HepG2 (cell line): ENCODE results near the gene ZBP1. TPM values are rescaled to one million over a fixed set of nuclear protein-coding genes. Genes with fewer than 3 reads are reported as not detected.

ENCODE experiments used
- DR1 ChIP-seq: sonication (generic); formaldehyde crosslinking; IDR thresholded peaks from 2 replicates; pipeline ENCODE4 v1.8.0; 2021; ENCODE audit warnings: mild to moderate bottlenecking, missing genetic modification reagents, inconsistent platforms
- ESRRA ChIP-seq: sonication (generic); formaldehyde crosslinking; IDR thresholded peaks from 2 replicates; pipeline ENCODE4 v1.5.1; 2020; ENCODE audit warnings: mild to moderate bottlenecking, low read depth, missing genetic modification reagents
- HES4 ChIP-seq: sonication (generic); formaldehyde crosslinking; IDR thresholded peaks from 2 replicates; pipeline ENCODE4 v1.9.0; 2021; ENCODE audit warnings: mild to moderate bottlenecking, missing genetic modification reagents, borderline replicate concordance
- KLF9 ChIP-seq: IDR thresholded peaks from 2 replicates; pipeline ENCODE4 v1.6.1; 2016; ENCODE audit warnings: low read depth
- MED8 ChIP-seq: sonication (generic); formaldehyde crosslinking; IDR thresholded peaks from 2 replicates; pipeline ENCODE4 v1.8.1; 2023; ENCODE audit warnings: mild to moderate bottlenecking, missing genetic modification reagents; ENCODE audit not compliant: insufficient replicate concordance
- PHF21A ChIP-seq: sonication (generic); formaldehyde crosslinking; IDR thresholded peaks from 2 replicates; pipeline ENCODE4 v1.5.0; 2020; ENCODE audit warnings: mild to moderate bottlenecking, missing genetic modification reagents
- SIN3A ChIP-seq: IDR thresholded peaks from 2 replicates; pipeline ENCODE4 v1.6.1; 2011; ENCODE audit warnings: low read depth, mild to moderate bottlenecking, control low read depth, low read length, borderline replicate concordance
- SUZ12 ChIP-seq: fragments of 150-350 bp; IDR thresholded peaks from 2 replicates; pipeline ENCODE4 v1.6.1; 2014; ENCODE audit warnings: low read depth, low read length
- ZBTB1 ChIP-seq: sonication (generic); formaldehyde crosslinking; IDR thresholded peaks from 2 replicates; pipeline ENCODE4 v1.4.0; 2020; ENCODE audit warnings: missing genetic modification reagents, borderline replicate concordance
- ZKSCAN1 ChIP-seq: fragments of 150-350 bp; IDR thresholded peaks from 2 replicates; pipeline ENCODE4 v1.6.1; 2014; ENCODE audit warnings: low read length
- ZNF160 ChIP-seq: sonication (generic); formaldehyde crosslinking; IDR thresholded peaks from 2 replicates; pipeline ENCODE4 v1.8.0; 2022; ENCODE audit warnings: mild to moderate bottlenecking, inconsistent platforms, missing genetic modification reagents
- ZNF549 ChIP-seq: sonication (generic); formaldehyde crosslinking; IDR thresholded peaks from 2 replicates; pipeline ENCODE4 v1.5.0; 2020; ENCODE audit warnings: missing genetic modification reagents
- ZNF773 ChIP-seq: sonication (generic); formaldehyde crosslinking; IDR thresholded peaks from 2 replicates; pipeline ENCODE4 v1.4.0; 2020; ENCODE audit warnings: missing genetic modification reagents, borderline replicate concordance
- ZSCAN30 ChIP-seq: sonication (generic); formaldehyde crosslinking; IDR thresholded peaks from 2 replicates; pipeline ENCODE4 v1.5.0; 2020; ENCODE audit warnings: mild to moderate bottlenecking, missing genetic modification reagents
- polyA plus RNA-seq, 8 experiments: library from polyadenylated mRNA; depleted of rRNA in 3 of 8; stranded (reverse) in 7 of 8; unstranded in 1 of 8; fragments of >200 nt; fragmentation: Illumina TruSeq in 4 of 8; extraction: Trizol in 4 of 8; gene quantifications; 2 replicates each; pipeline versions ENCODE4 v1.2.1 to v1.2.3, GENCODE V29; 2011 to 2016; ENCODE audit warnings: low read depth in 4 of 8, missing spikeins in 1 of 8, mixed read lengths in 1 of 8; ENCODE audit not compliant: insufficient read depth in 1 of 8
- total RNA-seq, 5 experiments: library from RNA; depleted of rRNA; stranded (reverse); fragments of >200 nt; fragmentation: Illumina TruSeq; extraction: Trizol; gene quantifications; 2 replicates each; pipeline ENCODE4 v1.2.3, GENCODE V29; 2016; ENCODE audit warnings: low read depth in 1 of 5
- TF ChIP-seq, protein P1 (sequence below): sonication (generic); formaldehyde crosslinking; IDR thresholded peaks from 2 replicates; pipeline ENCODE4 v1.4.0; 2020; ENCODE audit warnings: missing genetic modification reagents
- TF ChIP-seq, protein P2 (sequence below): fragments of 450-650 bp; IDR thresholded peaks from 2 replicates; pipeline ENCODE4 v1.6.1; 2017; ENCODE audit warnings: mild to moderate bottlenecking
- TF ChIP-seq, protein P3 (sequence below): sonication (generic); formaldehyde crosslinking; IDR thresholded peaks from 2 replicates; pipeline ENCODE4 v1.5.0; 2020; ENCODE audit warnings: mild to moderate bottlenecking, low read depth, missing genetic modification reagents, borderline replicate concordance
- TF ChIP-seq, protein P4 (sequence below): sonication (generic); formaldehyde crosslinking; IDR thresholded peaks from 2 replicates; pipeline ENCODE4 v1.8.0; 2022; ENCODE audit warnings: mild to moderate bottlenecking, missing genetic modification reagents, borderline replicate concordance
- TF ChIP-seq, protein P5 (sequence below): IDR thresholded peaks from 2 replicates; pipeline ENCODE4 v1.6.1; 2016; ENCODE audit warnings: missing compliant biosample characterization, missing genetic modification reagents, borderline replicate concordance
- TF ChIP-seq, protein P6 (sequence below): sonication (generic); formaldehyde crosslinking; IDR thresholded peaks from 2 replicates; pipeline ENCODE4 v1.8.0; 2023; ENCODE audit warnings: mild to moderate bottlenecking, missing genetic modification reagents

The ZBP1 gene
- total and polyA plus RNA-seq, 2 of the 13 experiments (the other 11 are each of a cell fraction or from before 2014, with no cell fraction given): not detected

DNA sequence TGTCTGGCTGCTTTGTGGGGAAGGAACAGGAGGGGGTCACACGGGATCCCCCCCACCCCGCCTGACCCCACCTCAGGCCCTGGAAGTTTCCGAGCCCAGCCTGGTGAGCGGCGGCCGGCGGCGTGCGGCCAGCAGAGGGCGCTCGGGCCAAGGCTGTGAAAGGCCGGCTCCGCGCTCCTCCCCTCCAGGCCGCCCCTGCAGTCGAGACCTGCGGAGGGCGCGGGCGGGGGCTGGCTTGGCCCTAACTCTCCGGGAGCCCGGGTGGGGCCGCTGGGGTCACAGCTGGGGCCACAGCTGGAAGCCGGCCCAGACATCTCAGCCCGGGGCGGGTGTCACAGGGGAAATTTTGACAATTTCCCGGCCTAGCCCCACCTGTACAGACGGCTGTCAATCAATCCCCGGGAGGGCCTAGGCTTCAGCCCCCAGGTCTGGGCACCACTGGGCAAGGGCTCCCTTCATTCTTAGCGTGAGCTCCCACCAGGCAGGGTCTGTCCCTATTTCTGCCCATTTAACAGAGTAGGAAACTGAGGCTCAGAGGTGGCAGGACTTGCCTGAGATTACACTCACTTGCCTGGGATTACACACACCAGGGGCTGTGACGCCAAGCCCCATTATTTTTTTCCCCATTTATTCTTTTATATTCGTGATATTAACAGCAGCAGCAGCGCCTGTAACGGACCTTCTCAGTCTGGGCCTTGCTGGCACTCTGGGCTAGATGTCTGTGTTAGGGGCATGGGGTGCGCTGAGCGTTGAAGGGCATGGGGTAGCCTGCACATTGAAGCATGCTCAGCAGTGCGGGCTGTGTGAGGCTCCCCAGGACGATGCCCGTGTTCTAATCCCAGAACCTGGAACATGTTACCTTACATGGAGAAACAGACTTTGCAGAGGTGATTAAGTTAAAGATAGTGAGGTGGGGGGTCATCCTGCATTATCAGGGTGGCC lies 23.0 kb downstream of the ZBP1 start (continued):
- TF ChIP-seq, protein P1, sequence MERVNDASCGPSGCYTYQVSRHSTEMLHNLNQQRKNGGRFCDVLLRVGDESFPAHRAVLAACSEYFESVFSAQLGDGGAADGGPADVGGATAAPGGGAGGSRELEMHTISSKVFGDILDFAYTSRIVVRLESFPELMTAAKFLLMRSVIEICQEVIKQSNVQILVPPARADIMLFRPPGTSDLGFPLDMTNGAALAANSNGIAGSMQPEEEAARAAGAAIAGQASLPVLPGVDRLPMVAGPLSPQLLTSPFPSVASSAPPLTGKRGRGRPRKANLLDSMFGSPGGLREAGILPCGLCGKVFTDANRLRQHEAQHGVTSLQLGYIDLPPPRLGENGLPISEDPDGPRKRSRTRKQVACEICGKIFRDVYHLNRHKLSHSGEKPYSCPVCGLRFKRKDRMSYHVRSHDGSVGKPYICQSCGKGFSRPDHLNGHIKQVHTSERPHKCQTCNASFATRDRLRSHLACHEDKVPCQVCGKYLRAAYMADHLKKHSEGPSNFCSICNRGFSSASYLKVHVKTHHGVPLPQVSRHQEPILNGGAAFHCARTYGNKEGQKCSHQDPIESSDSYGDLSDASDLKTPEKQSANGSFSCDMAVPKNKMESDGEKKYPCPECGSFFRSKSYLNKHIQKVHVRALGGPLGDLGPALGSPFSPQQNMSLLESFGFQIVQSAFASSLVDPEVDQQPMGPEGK (CRISPR knock-in tag): peak; percentile 79
- TF ChIP-seq ZNF773 (CRISPR knock-in tag) (peak; percentile 21; the same call in 1 of the 2 replicates), ZNF160 (CRISPR knock-in tag) (0 out of 2 replicates have a peak, but pooled peaks have one; percentile 29), ZSCAN30 (CRISPR knock-in tag) (no peak), MED8 (no peak), SUZ12 (no peak), SIN3A (no peak), ZKSCAN1 (no peak), DR1 (CRISPR knock-in tag) (no peak), ZBTB1 (no peak), HES4 (CRISPR knock-in tag) (no peak), PHF21A (no peak), ZNF549 (CRISPR knock-in tag) (no peak), ESRRA (CRISPR knock-in tag) (no peak), KLF9 (CRISPR knock-in tag) (no peak)
- TF ChIP-seq, protein P2, sequence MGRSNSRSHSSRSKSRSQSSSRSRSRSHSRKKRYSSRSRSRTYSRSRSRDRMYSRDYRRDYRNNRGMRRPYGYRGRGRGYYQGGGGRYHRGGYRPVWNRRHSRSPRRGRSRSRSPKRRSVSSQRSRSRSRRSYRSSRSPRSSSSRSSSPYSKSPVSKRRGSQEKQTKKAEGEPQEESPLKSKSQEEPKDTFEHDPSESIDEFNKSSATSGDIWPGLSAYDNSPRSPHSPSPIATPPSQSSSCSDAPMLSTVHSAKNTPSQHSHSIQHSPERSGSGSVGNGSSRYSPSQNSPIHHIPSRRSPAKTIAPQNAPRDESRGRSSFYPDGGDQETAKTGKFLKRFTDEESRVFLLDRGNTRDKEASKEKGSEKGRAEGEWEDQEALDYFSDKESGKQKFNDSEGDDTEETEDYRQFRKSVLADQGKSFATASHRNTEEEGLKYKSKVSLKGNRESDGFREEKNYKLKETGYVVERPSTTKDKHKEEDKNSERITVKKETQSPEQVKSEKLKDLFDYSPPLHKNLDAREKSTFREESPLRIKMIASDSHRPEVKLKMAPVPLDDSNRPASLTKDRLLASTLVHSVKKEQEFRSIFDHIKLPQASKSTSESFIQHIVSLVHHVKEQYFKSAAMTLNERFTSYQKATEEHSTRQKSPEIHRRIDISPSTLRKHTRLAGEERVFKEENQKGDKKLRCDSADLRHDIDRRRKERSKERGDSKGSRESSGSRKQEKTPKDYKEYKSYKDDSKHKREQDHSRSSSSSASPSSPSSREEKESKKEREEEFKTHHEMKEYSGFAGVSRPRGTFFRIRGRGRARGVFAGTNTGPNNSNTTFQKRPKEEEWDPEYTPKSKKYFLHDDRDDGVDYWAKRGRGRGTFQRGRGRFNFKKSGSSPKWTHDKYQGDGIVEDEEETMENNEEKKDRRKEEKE: no peak
- TF ChIP-seq, protein P3, sequence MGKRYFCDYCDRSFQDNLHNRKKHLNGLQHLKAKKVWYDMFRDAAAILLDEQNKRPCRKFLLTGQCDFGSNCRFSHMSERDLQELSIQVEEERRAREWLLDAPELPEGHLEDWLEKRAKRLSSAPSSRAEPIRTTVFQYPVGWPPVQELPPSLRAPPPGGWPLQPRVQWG: no peak
- TF ChIP-seq, protein P4, sequence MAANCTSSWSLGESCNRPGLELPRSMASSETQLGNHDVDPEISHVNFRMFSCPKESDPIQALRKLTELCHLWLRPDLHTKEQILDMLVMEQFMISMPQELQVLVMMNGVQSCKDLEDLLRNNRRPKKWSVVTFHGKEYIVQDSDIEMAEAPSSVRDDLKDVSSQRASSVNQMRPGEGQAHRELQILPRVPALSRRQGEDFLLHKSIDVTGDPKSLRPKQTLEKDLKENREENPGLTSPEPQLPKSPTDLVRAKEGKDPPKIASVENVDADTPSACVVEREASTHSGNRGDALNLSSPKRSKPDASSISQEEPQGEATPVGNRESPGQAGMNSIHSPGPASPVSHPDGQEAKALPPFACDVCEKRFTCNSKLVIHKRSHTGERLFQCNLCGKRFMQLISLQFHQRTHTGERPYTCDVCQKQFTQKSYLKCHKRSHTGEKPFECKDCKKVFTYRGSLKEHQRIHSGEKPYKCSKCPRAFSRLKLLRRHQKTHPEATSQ: no peak
- TF ChIP-seq, protein P5, sequence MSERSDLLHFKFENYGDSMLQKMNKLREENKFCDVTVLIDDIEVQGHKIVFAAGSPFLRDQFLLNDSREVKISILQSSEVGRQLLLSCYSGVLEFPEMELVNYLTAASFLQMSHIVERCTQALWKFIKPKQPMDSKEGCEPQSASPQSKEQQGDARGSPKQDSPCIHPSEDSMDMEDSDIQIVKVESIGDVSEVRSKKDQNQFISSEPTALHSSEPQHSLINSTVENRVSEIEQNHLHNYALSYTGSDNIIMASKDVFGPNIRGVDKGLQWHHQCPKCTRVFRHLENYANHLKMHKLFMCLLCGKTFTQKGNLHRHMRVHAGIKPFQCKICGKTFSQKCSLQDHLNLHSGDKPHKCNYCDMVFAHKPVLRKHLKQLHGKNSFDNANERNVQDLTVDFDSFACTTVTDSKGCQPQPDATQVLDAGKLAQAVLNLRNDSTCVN (CRISPR knock-in tag): peak; percentile 27; the same call in 1 of the 2 replicates
- TF ChIP-seq, protein P6, sequence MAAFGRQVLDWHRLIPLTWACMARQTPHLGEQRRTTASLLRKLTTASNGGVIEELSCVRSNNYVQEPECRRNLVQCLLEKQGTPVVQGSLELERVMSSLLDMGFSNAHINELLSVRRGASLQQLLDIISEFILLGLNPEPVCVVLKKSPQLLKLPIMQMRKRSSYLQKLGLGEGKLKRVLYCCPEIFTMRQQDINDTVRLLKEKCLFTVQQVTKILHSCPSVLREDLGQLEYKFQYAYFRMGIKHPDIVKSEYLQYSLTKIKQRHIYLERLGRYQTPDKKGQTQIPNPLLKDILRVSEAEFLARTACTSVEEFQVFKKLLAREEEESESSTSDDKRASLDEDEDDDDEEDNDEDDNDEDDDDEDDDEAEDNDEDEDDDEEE: 0 out of 2 replicates have a peak, but pooled peaks have one; percentile 54
